NT2/D1 (cell line): ENCODE measurements around the gene PDE7B.

Experiments
- SUZ12 ChIP-seq: IDR thresholded peaks from 2 replicates; pipeline ENCODE4 v1.6.1; 2011; ENCODE audit not compliant: insufficient read length, insufficient read depth; ENCODE audit errors: extremely low read depth
- ZNF274 ChIP-seq: IDR thresholded peaks from 2 replicates; pipeline ENCODE4 v1.6.1; 2011; ENCODE audit warnings: mild to moderate bottlenecking, low read depth, low read length

DNA sequence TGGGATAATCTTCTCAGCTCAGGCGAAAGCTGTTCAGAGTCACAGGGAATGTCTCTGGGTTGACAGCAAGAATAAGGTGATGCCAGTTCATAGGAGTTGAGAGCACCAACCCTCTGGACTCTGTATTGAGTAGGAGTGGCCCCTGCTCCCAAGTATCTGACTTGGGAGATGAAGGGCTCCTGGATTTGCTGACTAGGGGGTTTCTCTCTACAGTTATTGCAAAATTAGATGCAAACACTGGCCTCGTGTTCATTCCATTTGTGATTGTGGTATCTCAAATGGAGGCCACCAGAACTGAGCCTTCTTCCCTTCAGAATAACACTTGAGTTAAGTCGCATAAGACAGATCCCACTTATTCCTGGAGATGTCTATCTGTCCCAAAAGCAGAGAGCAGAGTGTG is 135.7 kb downstream of the PDE7B start:
- TF ChIP-seq ZNF274 (no peak), SUZ12 (no peak)
